ENCODE data around the gene ZNF346. TPM values are rescaled to one million over a fixed set of nuclear protein-coding genes. Genes with fewer than 3 reads are reported as not detected.

The ZNF346 gene
- total RNA-seq, 1 donor from 2014 or later = 15.5 TPM

DNA sequence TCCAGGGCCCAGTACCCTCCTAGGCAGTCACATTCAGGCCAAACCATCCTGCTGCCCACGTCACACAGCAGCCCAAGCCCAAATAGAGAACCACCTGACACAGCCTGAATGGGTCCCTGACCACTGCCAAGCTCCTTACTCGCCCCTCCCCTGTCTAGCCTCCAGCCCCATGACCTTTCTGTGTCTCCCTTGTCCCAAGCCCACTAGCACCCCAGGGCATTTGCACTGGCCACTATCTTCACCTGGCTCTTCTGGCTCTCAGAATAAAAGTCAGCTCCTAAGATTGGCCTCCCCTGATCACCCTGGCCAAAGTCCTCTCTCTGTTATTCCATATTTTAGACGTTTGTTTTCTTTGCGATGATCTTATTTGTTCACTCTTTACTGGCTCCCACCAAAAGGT lies 84.7 kb downstream of the ZNF346 start:
- H3K4me3 ChIP-seq (ENCODE audit: low read depth, low read length) = no peak overlapping the region
- DNase-seq (ENCODE audit: low read depth) = no peak
- TF ChIP-seq, protein P1, sequence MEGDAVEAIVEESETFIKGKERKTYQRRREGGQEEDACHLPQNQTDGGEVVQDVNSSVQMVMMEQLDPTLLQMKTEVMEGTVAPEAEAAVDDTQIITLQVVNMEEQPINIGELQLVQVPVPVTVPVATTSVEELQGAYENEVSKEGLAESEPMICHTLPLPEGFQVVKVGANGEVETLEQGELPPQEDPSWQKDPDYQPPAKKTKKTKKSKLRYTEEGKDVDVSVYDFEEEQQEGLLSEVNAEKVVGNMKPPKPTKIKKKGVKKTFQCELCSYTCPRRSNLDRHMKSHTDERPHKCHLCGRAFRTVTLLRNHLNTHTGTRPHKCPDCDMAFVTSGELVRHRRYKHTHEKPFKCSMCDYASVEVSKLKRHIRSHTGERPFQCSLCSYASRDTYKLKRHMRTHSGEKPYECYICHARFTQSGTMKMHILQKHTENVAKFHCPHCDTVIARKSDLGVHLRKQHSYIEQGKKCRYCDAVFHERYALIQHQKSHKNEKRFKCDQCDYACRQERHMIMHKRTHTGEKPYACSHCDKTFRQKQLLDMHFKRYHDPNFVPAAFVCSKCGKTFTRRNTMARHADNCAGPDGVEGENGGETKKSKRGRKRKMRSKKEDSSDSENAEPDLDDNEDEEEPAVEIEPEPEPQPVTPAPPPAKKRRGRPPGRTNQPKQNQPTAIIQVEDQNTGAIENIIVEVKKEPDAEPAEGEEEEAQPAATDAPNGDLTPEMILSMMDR (IDR thresholded peaks at IDR 0.05; ENCODE audit: insufficient read depth, low read length, poor library complexity, severe bottlenecking) = no peak
- H3K27me3 ChIP-seq (ENCODE audit: control insufficient read depth, insufficient read depth, low read length) = no peaks in the 10 kb centered on the region
- no peaks in the 10 kb centered on the region for H3K36me3 ChIP-seq (ENCODE audit: control insufficient read depth, insufficient read depth, low read length)

DNA sequence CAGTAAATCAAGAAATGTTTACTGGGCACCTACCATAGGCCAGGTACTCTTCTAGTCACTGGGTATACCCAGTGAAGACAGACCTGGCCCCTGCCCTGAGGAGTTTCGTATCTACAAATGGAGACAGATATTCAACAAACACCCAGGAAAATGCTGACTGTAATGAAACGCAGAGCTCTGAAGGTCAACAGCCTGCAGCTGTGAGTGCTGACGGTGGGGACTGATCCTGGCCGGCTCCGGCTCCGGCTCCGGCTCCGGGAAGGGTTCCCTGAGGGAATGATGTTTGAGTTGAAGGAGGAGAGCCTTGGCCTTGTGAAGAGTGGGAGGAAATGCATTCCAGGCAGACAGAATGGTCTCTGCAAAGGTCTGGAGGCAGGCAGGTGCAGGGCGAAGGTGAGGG lies 87.3 kb downstream of the ZNF346 start:
- no peak for DNase-seq (ENCODE audit: low read depth)
- H3K36me3 ChIP-seq (ENCODE audit: control insufficient read depth, insufficient read depth, low read length) = no peaks in the 10 kb centered on the region
- TF ChIP-seq, protein P1 (IDR thresholded peaks at IDR 0.05; ENCODE audit: insufficient read depth, low read length, poor library complexity, severe bottlenecking) = no peak
- no peaks in the 10 kb centered on the region for H3K27me3 ChIP-seq (ENCODE audit: control insufficient read depth, insufficient read depth, low read length)
- H3K4me3 ChIP-seq (ENCODE audit: low read depth, low read length) = no peak overlapping the region

DNA sequence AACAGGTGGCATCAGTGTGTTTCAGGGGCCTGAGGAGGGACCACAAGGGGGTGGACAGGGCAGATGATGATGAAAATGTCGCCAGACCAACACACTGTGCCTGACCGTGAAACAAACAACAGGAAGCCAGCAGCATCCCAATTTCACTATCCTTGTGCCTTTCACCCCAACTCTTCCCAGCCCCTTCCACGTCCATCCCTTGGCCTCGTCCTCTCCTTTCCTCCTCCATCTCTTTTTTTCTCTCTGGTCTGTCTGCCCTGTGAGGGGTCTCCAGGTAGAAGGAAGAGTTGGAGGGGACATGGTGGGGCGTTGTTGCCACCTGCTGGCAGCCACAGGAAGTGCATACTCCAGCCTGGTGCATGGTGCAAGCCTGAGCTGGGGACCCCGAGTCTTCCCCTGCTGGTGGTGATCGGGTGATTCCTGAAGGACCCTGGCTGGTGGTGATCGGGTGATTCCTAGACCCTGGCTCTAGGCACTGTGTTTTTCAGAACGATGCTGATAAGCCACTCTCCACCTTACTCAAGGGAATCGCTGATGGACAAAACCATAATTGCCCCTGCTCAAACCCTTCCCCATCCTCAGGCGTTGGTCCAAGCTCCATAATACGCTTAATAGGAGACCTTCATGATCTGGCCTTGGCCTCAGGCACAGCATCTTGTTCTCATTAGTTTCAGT lies 89.4 kb downstream of the ZNF346 start:
- no peaks in the 10 kb centered on the region for H3K36me3 ChIP-seq (ENCODE audit: control insufficient read depth, insufficient read depth, low read length)
- no peak for DNase-seq (ENCODE audit: low read depth)
- TF ChIP-seq, protein P1 (IDR thresholded peaks at IDR 0.05; ENCODE audit: insufficient read depth, low read length, poor library complexity, severe bottlenecking) = peak; percentile 98
- no peaks in the 10 kb centered on the region for H3K27me3 ChIP-seq (ENCODE audit: control insufficient read depth, insufficient read depth, low read length)
- no peak overlapping the region for H3K4me3 ChIP-seq (ENCODE audit: low read depth, low read length)

DNA sequence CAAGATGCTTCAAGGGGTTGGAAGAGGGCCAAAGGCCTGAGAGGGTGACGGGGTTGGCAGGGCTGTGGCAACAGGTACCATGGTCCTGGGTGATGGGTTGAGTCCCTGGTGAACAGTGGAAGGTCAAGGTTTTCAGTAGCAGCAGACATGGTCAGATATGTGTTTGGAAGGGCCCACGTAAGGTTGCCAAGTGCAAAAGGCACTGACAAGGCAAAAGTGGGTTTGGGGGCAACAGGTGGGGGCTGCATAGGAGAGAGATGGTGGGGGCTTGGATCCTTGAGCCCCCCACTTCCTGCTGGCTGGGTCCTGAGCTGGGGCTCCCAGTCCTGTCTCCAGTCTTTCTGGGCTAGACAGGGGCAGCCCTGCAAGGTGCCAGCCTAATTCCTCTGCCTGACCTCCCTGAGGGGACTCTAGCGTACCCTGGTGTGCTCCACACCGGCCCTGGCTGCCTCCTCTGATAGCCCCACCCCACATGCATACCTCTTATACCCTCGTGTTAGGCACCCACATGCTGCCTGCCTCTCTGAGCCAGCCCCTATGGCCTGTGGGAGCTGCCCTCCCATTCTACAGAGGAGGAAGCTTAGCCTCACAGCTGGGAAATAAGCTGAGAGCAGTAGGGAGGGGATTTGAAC lies 90.2 kb downstream of the ZNF346 start:
- H3K4me3 ChIP-seq (ENCODE audit: low read depth, low read length) = no peak overlapping the region
- TF ChIP-seq, protein P1 (IDR thresholded peaks at IDR 0.05; ENCODE audit: insufficient read depth, low read length, poor library complexity, severe bottlenecking) = no peak
- H3K27me3 ChIP-seq (ENCODE audit: control insufficient read depth, insufficient read depth, low read length) = no peaks in the 10 kb centered on the region
- DNase-seq (ENCODE audit: low read depth) = no peak
- H3K36me3 ChIP-seq (ENCODE audit: control insufficient read depth, insufficient read depth, low read length) = no peaks in the 10 kb centered on the region

DNA sequence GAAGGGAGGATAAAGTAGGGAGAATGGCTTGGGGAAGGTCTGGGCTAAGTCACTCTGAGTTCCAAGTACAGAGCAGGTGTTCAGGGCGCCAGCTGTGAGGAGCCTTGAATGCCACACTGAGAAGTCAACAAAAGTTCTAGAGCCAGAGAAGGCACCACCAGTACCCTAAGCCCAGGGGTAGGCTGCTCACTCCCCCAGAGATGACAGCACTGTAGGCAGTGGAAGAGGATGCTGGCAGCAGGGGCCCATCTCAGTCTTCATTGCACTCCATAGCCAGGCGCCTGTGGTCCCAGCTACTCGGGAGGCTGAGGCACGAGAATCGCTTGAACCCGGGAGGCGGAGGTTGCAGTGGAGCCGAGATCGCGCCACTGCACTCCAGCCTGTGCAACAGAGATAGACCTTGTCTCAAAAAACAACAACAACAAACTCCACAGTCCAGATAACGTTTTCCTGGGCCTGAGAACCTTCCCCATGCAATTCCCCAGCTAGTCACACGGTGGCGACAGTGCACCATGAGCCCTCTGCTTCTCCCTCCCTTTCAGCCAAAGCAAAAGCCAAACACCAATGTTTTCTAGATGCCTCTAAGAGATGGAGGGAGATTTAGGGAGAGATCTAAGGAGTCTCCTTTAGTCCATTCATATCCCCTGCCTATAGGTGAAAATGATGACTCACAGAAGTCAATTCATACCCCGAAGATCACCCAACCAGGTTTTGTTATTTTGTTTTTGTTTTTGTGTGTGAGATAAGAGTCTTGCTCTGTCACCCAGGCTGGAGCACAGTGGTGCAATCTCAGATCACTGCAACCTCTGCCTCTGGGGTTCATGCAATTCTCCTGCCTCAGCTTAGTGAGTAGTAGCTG lies 91.3 kb downstream of the ZNF346 start:
- TF ChIP-seq, protein P1 (IDR thresholded peaks at IDR 0.05; ENCODE audit: insufficient read depth, low read length, poor library complexity, severe bottlenecking) = peak; percentile 99
- DNase-seq (ENCODE audit: low read depth) = no peak

More for the DNA sequence above, 91.3 kb downstream of the ZNF346 start:
- H3K4me3 ChIP-seq (ENCODE audit: low read depth, low read length) = no peak overlapping the region
- H3K27me3 ChIP-seq (ENCODE audit: control insufficient read depth, insufficient read depth, low read length) = no peaks in the 10 kb centered on the region
- H3K36me3 ChIP-seq (ENCODE audit: control insufficient read depth, insufficient read depth, low read length) = no peaks in the 10 kb centered on the region
